BLaER1 treated with 17β-estradiol and CSF1 and Interleukin-3, amounts not matched to agents 10 nM and 100 nM (cell line): ENCODE data around the gene SUPT3H.

ENCODE experiments used
- H3K27ac ChIP-seq, 11 experiments: shearing (Covaris generic); formaldehyde crosslinking; 2 replicates each; pipeline ENCODE4 v1.8.1; 2022
- H3K27me3 ChIP-seq, 11 experiments: shearing (Covaris generic); formaldehyde crosslinking; 2 replicates each; pipeline ENCODE4 v1.8.1; 2022
- H3K36me3 ChIP-seq, 11 experiments: shearing (Covaris generic); formaldehyde crosslinking; 2 replicates each; pipeline ENCODE4 v1.8.1; 2022
- H3K4me1 ChIP-seq, 10 experiments: shearing (Covaris generic); formaldehyde crosslinking; 2 replicates each; pipeline ENCODE4 v1.8.1; 2022
- H3K4me2 ChIP-seq, 11 experiments: shearing (Covaris generic); formaldehyde crosslinking; 2 replicates each; pipeline ENCODE4 v1.8.1; 2022
- H3K4me3 ChIP-seq, 10 experiments: shearing (Covaris generic); formaldehyde crosslinking; 2 replicates each; pipeline ENCODE4 v1.8.1; 2022
- H3K9ac ChIP-seq, 11 experiments: shearing (Covaris generic); formaldehyde crosslinking; 2 replicates each; pipeline ENCODE4 v1.8.1; 2022
- H3K9me3 ChIP-seq, 11 experiments: shearing (Covaris generic); formaldehyde crosslinking; replicated peaks in 1 of 11; 2 replicates each; pipeline ENCODE4 v1.8.1; 2022
- H4K20me1 ChIP-seq, 11 experiments: shearing (Covaris generic); formaldehyde crosslinking; 2 replicates each; pipeline ENCODE4 v1.8.1; 2022
- Cebpa-rat ChIP-seq, 11 experiments: shearing (Covaris generic); IDR thresholded peaks; 2 replicates each; pipeline ENCODE4 v1.8.1; 2022

Gene SUPT3H

DNA sequence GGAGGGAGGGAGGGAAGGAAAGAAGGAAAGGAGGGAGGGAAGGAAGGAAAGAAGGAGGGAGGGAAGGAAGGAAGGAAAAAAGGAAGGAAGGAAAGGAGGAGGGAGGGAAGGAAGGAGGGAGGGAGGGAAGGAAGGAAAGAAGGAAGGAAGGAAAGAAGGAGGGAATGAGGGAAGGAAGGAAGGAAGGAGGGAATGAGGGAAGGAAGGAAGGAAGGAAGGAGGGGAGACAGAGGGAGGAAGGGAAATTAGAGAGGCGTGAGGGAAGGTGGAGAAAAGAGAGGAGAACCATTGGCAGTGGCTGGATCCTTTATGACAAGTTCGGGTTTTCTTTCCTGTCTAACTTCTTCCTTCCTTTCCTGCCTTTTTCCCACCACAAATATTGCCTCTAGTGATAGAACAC lies 22.3 kb upstream of the SUPT3H start:
- H4K20me1 ChIP-seq, result no peaks in the 10 kb centered on the region
- H3K36me3 ChIP-seq, result no peaks in the 10 kb centered on the region
- no peaks in the 10 kb centered on the region for H3K4me1 ChIP-seq
- H3K4me2 ChIP-seq, result no peak overlapping the region
- no peaks in the 10 kb centered on the region for H3K27me3 ChIP-seq
- no peak overlapping the region for H3K27ac ChIP-seq
- H3K9ac ChIP-seq, result no peak overlapping the region
- H3K4me3 ChIP-seq, result no peak overlapping the region
- peaks cover 0 to 6% (median 0%) of the 10 kb centered on the region in 11 experiments; a peak in 1 of 22 replicates for H3K9me3 ChIP-seq
- no peak for TF ChIP-seq Cebpa-rat (IDR thresholded peaks at IDR 0.05)

DNA sequence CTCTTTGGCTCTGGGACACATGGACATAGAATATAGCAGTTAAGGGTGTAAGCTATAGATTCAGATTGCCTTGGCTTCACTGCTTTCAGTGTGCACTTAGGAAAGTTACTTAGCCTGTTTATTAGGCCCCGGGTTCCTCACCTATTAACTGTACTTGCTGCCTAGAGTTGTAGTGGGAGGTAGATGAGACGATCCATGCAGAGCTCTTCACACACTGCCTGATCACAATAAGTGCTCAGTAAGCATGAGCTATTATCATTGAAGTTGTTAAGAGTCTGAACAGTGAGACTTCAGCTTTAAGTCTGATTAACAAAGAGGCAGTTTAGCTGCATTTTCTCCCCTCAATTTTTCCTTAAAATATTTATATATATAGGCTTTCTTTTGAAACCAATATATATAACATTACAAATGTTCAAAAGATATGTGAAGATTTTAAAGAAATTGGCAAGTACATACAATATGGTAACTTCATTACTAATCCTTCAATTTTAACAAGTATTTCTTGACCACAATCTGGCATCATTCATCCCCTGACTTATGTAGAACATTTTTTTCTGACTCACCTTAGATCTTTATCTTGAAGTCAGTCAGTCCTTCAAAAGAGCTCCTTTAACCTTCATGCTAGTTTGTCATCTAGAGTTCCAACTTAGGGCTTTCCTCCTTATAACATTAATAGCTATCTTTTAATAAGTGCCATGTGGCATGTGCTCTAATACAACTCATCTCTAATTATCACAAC lies 20.5 kb upstream of the SUPT3H start:
- TF ChIP-seq Cebpa-rat (IDR thresholded peaks at IDR 0.05), result no peak
- peaks cover under 1 to 16% (median 6%) of the 10 kb centered on the region in 11 experiments; a peak in 12 of 22 replicates for H3K9me3 ChIP-seq
- H3K4me1 ChIP-seq, result no peaks in the 10 kb centered on the region
- H3K4me2 ChIP-seq, result no peak overlapping the region
- no peaks in the 10 kb centered on the region for H3K36me3 ChIP-seq
- H4K20me1 ChIP-seq, result no peaks in the 10 kb centered on the region
- no peak overlapping the region for H3K27ac ChIP-seq
- H3K9ac ChIP-seq, result no peak overlapping the region
- no peak overlapping the region for H3K4me3 ChIP-seq
- no peaks in the 10 kb centered on the region for H3K27me3 ChIP-seq

DNA sequence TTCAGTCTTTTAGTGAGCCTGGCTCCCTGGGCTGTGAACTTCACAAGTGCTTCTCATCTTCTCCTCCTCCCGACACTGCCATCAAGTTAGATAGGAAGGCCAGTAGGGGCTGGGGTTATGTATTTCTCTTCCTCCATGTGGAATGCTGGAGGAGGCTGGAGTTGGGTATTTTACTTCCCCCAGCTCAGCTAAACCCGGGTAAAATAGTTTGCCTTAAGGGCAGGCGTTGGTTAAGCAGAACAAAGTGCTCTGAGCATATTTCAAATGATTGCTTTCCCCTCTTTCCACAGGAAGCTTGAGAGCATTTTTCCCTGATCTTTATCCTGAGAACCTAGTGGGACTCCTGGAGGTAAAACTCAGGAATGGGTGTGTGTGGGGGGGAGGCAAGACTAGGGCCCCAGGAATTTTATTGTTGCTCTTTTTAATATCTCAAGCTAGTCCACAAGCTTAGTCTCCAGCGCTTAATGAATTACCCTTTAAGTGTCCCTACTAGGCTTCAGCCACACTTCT lies 16.9 kb upstream of the SUPT3H start:
- H3K27ac ChIP-seq, result no peak overlapping the region
- peaks cover 4 to 29% (median 10%) of the 10 kb centered on the region in 11 experiments; a peak in 15 of 22 replicates for H3K9me3 ChIP-seq
- H4K20me1 ChIP-seq, result no peaks in the 10 kb centered on the region
- H3K4me3 ChIP-seq, result no peak overlapping the region
- H3K4me2 ChIP-seq, result no peak overlapping the region
- TF ChIP-seq Cebpa-rat (IDR thresholded peaks at IDR 0.05), result no peak
- no peaks in the 10 kb centered on the region for H3K36me3 ChIP-seq
- no peak overlapping the region for H3K9ac ChIP-seq
- H3K27me3 ChIP-seq, result no peaks in the 10 kb centered on the region
- no peaks in the 10 kb centered on the region for H3K4me1 ChIP-seq

DNA sequence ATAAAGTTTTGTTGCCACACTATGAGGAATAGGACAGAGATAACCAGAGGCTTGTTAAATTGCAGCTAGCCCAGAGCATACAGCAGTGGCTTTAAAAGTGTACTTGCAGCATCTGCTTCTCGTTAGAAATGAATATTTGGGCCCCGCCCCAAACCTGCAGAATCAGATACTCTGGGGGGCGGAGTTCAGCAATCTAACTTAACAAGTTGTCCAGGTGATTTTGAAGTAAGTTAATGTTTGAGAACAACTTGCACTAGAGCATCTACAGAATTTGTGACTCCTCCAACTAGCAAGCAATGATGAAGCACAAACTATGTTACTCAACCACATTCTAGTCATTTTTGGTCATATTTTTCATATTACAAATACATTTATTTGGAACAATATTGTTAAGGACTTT lies 10.6 kb upstream of the SUPT3H start:
- H3K4me2 ChIP-seq, result no peak overlapping the region
- TF ChIP-seq Cebpa-rat (IDR thresholded peaks at IDR 0.05), result no peak
- no peaks in the 10 kb centered on the region for H4K20me1 ChIP-seq
- no peak overlapping the region for H3K9ac ChIP-seq
- no peak overlapping the region for H3K27ac ChIP-seq
- H3K36me3 ChIP-seq, result no peaks in the 10 kb centered on the region
- no peaks in the 10 kb centered on the region for H3K4me1 ChIP-seq
- H3K4me3 ChIP-seq, result no peak overlapping the region
- H3K9me3 ChIP-seq, result peaks cover 3 to 18% (median 9%) of the 10 kb centered on the region in 11 experiments; a peak in 14 of 22 replicates
- H3K27me3 ChIP-seq, result no peaks in the 10 kb centered on the region

DNA sequence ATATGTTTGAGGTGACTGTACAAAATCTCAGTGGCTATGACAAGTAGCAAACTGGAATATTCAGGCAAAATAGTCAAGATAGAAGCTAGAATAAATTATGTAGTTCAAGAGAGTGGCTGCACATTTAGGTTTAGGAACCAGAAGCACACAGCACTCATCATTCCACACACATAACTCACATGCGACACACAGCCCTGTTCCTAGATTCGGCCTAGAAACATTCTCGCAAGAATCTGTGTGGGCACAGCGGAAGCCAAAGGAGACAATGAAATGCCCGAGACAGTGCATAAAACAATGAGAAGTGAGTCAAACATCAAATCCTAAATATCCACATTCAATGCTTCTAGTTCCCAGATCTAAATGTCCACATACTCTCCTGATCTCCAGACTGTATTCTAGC lies 9.5 kb upstream of the SUPT3H start:
- Histone ChIP-seq H3K4me2 (no peak overlapping the region), H3K4me1 (no peaks in the 10 kb centered on the region), H4K20me1 (no peaks in the 10 kb centered on the region), H3K9me3 (peaks cover 0 to 7% (median 0%) of the 10 kb centered on the region in 11 experiments; a peak in 4 of 22 replicates), H3K4me3 (no peak overlapping the region), H3K36me3 (no peaks in the 10 kb centered on the region), H3K27ac (no peak overlapping the region), H3K9ac (no peak overlapping the region), H3K27me3 (no peaks in the 10 kb centered on the region)
- no peak for TF ChIP-seq Cebpa-rat (IDR thresholded peaks at IDR 0.05)

DNA sequence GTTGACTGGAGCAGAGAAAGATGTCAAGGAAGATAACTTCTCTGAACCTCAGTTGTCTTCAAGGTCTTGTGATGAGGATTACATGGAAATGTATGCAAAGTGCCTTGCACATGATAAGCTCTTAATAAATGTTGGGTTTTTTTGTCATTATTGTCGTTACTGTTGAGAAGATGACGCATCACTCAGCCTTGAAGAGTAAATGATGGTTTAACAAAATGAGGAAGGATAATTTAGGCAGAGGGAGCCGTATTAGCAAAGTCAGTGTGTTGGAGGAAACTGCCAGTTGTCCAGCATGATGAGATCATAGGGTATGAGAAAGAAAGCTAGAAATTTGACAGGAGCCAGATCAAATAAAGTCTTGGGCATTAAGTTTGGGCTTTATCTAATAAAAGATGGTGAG lies 8.8 kb upstream of the SUPT3H start:
- Histone ChIP-seq H3K4me3 (no peak overlapping the region), H4K20me1 (no peaks in the 10 kb centered on the region), H3K36me3 (no peaks in the 10 kb centered on the region), H3K27me3 (no peaks in the 10 kb centered on the region), H3K4me2 (no peak overlapping the region), H3K27ac (no peak overlapping the region), H3K4me1 (no peaks in the 10 kb centered on the region), H3K9me3 (0 out of 22 replicates have a peak, but pooled peaks cover 0 to under 1% (median 0%) of the 10 kb centered on the region in 11 experiments), H3K9ac (no peak overlapping the region)
- TF ChIP-seq Cebpa-rat (IDR thresholded peaks at IDR 0.05), result no peak

DNA sequence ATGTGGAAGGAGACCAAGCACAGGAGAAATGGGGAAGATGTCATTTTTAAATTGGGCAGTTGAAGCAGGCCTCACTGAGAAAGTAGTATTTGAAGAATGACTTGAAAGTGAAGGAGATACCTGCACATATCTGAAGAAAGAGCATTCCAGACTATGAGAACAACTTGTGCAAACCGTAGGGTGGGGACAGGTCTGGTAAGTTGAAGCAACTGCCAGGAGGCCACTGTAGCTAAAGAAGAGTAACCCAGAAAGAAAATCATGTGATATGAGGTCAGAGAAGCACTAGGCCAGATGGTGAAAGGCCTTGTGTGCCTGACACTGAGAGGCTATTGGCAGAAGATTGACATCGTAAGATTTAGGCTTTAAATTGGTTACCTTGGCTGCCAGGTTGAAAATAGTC lies 4.7 kb upstream of the SUPT3H start:
- no peaks in the 10 kb centered on the region for H3K9me3 ChIP-seq
- H3K27me3 ChIP-seq, result no peaks in the 10 kb centered on the region
- no peaks in the 10 kb centered on the region for H3K36me3 ChIP-seq
- H3K4me3 ChIP-seq, result no peak overlapping the region
- H3K4me2 ChIP-seq, result no peak overlapping the region
- no peaks in the 10 kb centered on the region for H4K20me1 ChIP-seq
- H3K9ac ChIP-seq, result no peak overlapping the region
- no peak for TF ChIP-seq Cebpa-rat (IDR thresholded peaks at IDR 0.05)
- H3K27ac ChIP-seq, result no peak overlapping the region
- peaks cover 5 to 10% (median 8%) of the 10 kb centered on the region in 10 experiments; a peak in 14 of 20 replicates for H3K4me1 ChIP-seq

DNA sequence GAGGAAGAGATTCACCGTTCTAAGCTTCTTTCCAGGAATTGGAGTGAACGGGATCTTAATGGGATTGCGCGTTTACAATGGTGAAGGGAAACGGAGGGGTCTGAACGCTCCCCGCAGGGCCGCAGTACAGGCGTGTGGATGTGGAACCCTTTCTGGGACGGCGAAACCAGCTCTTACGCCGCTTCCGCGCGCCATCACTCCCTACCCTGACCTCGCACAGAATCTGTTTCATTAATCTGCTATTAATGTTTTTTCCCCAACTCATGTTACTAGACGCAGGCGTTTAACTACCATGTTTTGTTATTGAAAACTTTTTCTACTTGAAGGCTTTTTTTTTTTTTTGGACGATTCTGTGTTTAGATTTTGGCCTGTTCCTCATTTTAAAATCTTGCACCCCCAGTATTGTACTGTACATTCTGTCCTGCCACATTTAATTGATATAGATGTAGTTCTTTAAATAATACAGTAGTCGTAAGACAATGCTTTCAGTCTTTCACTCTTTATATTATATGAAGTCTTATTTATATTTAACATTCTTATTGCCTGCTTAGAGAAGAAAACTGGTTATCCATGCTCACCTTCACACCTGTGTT lies 696 bp upstream of the SUPT3H start:
- TF ChIP-seq Cebpa-rat (IDR thresholded peaks at IDR 0.05), result no peak
- Histone ChIP-seq H3K4me1 (peaks cover 8 to 22% (median 17%) of the 10 kb centered on the region in 10 experiments; a peak in 19 of 20 replicates), H3K27ac (peak overlapping the region; percentile 85 to 95 (median 93)), H4K20me1 (no peaks in the 10 kb centered on the region), H3K27me3 (no peaks in the 10 kb centered on the region), H3K9me3 (no peaks in the 10 kb centered on the region), H3K4me3 (peak overlapping the region; percentile 67 to 81 (median 71)), H3K36me3 (no peaks in the 10 kb centered on the region), H3K4me2 (peak overlapping the region; percentile 69 to 93 (median 84)), H3K9ac (peak overlapping the region; percentile 86 to 96 (median 91))

DNA sequence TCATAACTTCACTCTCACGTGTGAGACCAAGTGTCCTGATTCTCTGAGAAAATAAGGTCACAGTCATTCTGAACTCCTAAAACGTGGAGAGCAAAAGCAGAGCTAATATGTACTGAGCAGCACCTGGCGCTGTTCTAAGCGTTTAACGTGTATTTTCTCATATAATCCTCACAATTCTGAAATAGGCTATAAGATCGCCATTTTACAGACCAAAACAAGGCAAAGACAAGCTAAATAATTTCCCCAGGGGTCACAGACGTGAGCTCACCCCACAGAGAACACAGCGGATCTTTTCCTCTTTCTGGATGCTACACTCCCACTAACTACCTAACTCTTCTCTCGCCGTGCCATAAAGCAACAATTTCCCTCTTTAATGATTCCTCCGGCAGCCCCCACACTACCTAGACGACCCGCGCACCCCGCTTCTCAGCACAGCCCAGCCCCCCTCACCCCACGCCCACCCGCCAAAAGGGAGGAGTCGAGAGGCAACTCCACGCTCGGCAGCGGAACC lies 636 bp downstream of the SUPT3H start:
- Histone ChIP-seq H3K4me2 (peak overlapping the region; percentile 69 to 90 (median 82)), H3K27me3 (no peaks in the 10 kb centered on the region), H4K20me1 (no peaks in the 10 kb centered on the region), H3K4me3 (peak overlapping the region; percentile 67 to 81 (median 71)), H3K27ac (peak overlapping the region; percentile 85 to 95 (median 93)), H3K4me1 (peaks cover 8 to 22% (median 17%) of the 10 kb centered on the region in 10 experiments; a peak in 19 of 20 replicates), H3K9me3 (no peaks in the 10 kb centered on the region), H3K9ac (peak overlapping the region; percentile 86 to 96 (median 91)), H3K36me3 (no peaks in the 10 kb centered on the region)
- no peak for TF ChIP-seq Cebpa-rat (IDR thresholded peaks at IDR 0.05)
